GM18868 (cell line): ENCODE measurements around the gene ARHGEF39.

ENCODE experiments used
- ATAC-seq: cut with Tn5 transposase; IDR thresholded peaks from one replicate; pipeline ENCODE4 v1.9.1; 2021; ENCODE audit warnings: mild to moderate bottlenecking, moderate library complexity; ENCODE audit not compliant: unreplicated experiment

ARHGEF39 gene

DNA sequence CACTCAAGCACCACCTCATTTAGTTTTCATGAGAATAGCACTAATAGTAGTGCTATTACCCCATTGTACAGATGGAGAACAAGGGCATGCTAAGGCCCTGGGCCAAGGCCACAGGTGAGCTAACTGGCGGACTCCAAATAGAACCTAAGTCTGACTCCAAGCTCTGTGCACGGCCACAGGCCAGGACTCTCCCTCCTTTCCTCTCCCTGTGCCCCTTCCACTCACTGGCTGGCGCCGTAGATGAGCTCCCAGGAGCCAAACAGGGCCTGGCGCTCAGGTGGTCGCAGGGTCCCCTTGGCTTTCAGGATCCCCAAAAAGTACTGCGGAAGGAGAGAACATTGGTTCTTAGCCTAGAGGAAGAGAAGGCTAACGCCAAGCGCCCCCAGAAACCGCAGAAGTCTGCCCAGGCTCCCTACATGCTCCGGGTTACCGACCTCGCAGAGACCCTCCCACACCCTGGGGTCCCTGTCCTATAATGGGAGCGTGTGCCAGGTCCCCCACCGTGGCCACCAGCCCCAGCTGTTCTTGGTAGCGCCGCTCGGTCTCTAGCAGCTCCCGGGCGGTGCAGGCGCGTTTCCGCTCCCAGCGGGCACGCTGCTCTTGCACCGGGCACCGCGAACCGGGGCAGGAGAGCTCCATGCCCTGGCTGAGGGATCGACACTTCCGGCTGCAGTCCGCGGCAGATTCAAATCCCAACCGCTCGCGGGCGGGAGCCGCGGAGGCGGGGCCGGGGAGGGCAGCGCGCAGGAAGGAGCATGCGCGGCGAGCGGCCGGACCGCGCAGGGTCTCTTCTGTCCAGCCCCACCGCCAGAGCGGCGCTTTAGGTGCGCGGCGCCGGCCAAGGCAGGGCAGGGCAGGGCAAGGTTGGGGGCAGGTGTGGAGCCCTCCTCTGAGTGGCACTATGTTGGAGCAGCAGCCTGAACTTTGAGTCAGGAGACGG is at the start of gene ARHGEF39:
Gene ARHGEF39 (minus strand): TSS at position 665 of the 940 bp plus-strand sequence. CDS start 26 bp downstream, at position 639.
- ATAC-seq = peak; percentile 68

DNA sequence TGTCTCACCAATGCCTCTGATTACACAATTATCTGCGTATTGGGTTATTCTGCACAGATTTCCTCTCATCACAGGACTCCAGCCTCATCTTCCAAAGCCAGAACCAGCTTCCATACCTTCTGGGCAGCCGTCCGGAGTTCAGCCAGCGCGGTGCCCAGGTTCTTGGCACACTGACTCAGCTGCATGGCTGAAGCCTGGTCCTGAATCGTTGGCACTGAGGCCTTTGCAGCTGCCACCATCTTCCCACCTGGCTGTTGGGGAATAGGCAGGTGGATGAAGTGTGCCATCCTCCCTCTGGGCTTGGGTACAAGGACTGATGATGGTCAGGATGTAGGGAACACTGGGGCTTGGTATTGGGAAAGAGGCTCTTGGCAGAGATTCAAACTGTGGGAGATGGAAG is 49.1 kb upstream of the ARHGEF39 start:
- no peak for ATAC-seq

GRCh38 chr9:35713578-35713977 is 48.6 kb upstream of the ARHGEF39 start:
- ATAC-seq = no peak

DNA sequence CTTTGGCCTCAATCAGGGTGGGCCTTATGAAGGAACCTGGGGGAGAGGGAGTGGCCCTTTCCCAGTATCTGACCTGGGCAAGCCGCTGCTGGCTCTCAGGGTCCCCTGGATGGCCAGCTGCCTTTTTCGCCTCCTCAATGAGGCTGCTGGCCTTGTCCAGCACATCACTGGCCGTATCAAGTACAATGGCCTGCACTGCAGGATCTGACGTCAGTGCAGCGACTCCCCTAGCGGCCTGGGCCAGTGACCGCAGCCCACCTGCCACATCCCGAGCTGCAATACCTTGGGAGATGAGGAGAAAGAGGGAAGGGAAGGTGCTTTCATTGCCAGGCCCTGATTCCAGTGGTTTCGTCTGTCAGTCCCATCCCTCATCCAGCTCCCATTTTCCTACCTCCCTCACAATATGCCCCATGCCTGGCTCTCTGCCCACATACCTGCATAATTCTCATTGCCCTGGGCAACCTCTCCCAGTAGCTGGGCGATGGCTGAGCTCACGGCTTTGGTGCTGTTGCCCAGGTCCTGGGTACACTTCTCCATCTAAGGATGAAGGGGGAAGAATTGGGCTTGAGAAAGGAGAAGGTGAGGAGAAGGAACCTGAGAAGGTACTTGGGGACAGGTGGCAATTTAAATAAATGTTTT is 47.9 kb upstream of the ARHGEF39 start:
- no peak for ATAC-seq

- no peak for ATAC-seq
Observed at GRCh38 chr9:35711501-35712428, 46.8 kb upstream of the ARHGEF39 start.

- no peak for ATAC-seq
Observed at GRCh38 chr9:35710818-35711500, 46.0 kb upstream of the ARHGEF39 start.

GRCh38 chr9:35708146-35708545 is 43.2 kb upstream of the ARHGEF39 start:
- ATAC-seq = no peak

- ATAC-seq = no peak
Observed at GRCh38 chr9:35706951-35707350, 42.0 kb upstream of the ARHGEF39 start.

DNA sequence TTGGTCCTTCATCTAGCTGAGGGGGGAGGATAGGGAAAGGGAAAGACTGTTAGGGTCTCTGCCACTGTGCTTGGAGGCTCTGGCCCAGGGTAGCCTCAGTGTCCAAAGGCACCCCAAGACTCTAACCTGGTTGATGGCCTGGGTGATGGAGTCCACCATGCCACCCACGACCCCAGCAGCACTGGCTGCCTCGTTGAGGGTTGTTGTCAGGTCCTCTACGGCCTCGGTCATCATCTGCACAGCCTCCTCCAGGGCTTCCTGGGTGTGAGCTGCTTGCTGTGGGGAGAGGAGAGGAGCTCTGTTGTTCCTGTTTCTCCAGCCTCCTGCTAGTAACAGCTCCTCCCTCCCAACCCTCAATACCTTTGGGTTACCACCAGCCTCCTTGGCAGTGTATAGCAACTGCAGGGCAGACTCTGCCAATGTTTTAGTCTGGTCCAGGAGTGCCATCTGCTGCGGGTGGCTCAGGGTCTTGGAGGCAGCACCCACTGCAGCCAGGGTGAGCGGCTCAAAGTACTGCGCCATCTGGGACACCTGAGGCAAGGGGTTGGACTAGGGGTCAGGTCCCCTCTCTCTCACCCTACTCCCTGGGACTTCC is 40.9 kb upstream of the ARHGEF39 start:
- no peak for ATAC-seq

GRCh38 chr9:35705372-35705771 is 40.4 kb upstream of the ARHGEF39 start:
- no peak for ATAC-seq

GRCh38 chr9:35703906-35704672 is 39.1 kb upstream of the ARHGEF39 start:
- no peak for ATAC-seq

- ATAC-seq = no peak
Observed at GRCh38 chr9:35702696-35703095, 37.7 kb upstream of the ARHGEF39 start.

DNA sequence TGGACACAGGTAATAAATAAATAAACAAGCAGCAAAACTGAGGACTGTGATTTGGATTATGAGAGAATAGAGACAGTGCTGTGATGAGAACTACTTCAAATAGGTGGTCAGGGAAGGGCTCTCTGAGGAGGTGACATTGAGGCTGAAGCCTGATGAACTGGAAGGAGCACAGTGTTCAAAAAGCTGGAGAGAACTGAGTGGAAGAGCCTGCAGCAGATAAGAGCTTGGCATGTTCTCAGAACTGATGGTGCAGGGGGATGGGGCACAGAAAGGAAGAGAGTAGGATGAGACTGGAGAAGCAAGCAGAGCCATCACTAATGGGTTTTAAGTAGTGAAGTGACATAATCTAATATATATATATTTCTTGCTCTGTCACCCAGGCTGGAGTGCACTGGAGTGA is 35.9 kb upstream of the ARHGEF39 start:
- ATAC-seq = no peak

- no peak for ATAC-seq
Observed at GRCh38 chr9:35700031-35700430, 35.0 kb upstream of the ARHGEF39 start.

GRCh38 chr9:35698231-35698630 is 33.2 kb upstream of the ARHGEF39 start:
- ATAC-seq = no peak

DNA sequence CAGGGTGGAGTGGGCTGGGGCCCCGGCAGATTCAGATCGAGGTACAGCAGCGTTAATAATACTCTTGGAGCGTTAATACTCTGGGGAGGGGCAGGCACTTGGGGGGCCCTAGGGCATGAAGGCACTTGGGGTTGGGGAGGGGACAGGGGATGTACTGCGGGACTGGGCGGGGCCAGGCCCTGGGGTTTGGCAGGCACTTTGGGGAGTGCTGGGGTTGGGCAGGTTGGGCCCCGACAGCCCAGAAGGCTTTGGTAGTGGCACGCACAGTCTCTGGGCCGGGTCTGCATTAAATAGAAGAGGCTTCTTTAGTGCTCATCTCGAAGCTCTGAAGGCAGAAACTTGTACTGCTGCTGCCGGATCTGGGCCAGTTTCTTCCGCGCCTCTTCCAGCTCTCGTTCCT is 32.5 kb upstream of the ARHGEF39 start:
- no peak for ATAC-seq

DNA sequence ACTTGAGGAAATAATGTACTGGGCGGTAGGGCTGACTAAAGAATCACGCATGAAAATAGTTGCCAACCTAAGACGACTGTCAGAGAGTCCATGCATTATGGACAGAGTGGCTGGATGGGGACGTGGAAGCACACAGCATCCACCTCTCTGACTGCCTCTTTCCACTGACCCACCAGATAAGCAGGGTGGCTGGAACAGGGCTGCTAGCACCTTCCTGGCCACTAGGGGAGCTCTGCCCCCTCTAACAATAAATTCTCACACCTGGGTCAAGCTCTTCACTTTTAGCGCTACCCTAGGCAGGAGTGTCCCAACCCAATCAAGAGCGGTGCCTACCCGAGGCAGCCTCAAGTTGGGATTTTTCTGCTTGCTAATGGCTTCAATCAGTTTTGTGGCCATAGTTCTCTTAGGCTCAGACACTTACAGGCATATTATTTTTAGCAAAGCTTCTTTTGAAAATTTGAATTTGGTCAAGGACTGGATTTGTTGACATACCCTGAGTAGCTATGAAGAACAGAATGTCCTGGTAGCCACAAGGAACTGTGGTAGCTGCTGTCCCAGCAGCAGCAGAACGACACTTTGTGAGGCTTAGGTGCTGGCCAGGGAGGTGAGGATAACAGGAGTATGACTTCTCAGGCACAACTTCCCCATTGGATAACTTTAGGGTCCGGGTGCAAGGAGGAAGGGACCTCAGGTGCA is 31.7 kb upstream of the ARHGEF39 start:
- peak; percentile 74 for ATAC-seq

DNA sequence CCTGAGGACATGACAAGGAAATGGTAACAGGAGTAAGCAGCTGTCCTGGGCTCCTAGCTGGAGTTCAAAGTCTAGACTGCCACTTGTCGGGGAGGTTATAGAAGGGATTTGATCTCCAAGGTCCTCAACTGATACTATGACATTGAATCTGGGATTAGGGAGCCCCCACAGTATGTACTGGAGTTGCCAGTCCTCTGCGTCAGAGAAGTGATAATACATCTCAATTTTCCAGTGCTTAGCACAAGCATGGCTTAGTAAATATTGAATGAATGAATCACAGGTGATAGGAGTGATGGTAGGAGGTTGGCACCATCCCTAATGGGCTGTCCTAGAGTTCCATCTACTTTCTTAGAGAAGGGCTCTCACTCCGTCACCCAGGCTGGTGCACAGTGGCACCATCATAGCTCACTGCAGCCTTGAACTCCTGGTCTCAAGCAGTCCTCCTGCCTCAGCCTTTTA is 31.0 kb upstream of the ARHGEF39 start:
- ATAC-seq = no peak
